ENCODE data around the gene SDR39U1.

Gene SDR39U1

GRCh38 chr14:24439257-24439656 lies 3.3 kb downstream of the SDR39U1 start:
- Histone ChIP-seq H3K27me3 (ENCODE audit: insufficient read depth, low read depth, severe bottlenecking) (no peaks in the 10 kb centered on the region), H3K9me3 (ENCODE audit: severe bottlenecking) (no peaks in the 10 kb centered on the region), H3K4me3 (ENCODE audit: low read depth, low read length) (no peak overlapping the region), H3K36me3 (peaks cover 46% of the 10 kb centered on the region), H3K27ac (peak overlapping the region; percentile 91)
- DNase-seq = no peak
- no peak for TF ChIP-seq CTCF (IDR thresholded peaks at IDR 0.05; ENCODE audit: low read depth, low read length)

GRCh38 chr14:24438223-24439097 lies 4.1 kb downstream of the SDR39U1 start:
- no peak overlapping the region for H3K4me3 ChIP-seq (ENCODE audit: low read depth, low read length)
- no peaks in the 10 kb centered on the region for H3K9me3 ChIP-seq (ENCODE audit: severe bottlenecking)
- H3K27ac ChIP-seq = peak overlapping the region; percentile 91; the same call in 1 of the 2 replicates
- DNase-seq = no peak
- TF ChIP-seq CTCF (IDR thresholded peaks at IDR 0.05; ENCODE audit: low read depth, low read length) = no peak
- H3K27me3 ChIP-seq (ENCODE audit: insufficient read depth, low read depth, severe bottlenecking) = no peaks in the 10 kb centered on the region
- H3K36me3 ChIP-seq = peaks cover 46% of the 10 kb centered on the region

- TF ChIP-seq CTCF (IDR thresholded peaks at IDR 0.05; ENCODE audit: low read depth, low read length) = no peak
- no peak for DNase-seq
- Histone ChIP-seq H3K9me3 (ENCODE audit: severe bottlenecking) (no peaks in the 10 kb centered on the region), H3K27ac (peak overlapping the region; percentile 72), H3K4me3 (ENCODE audit: low read depth, low read length) (no peak overlapping the region), H3K36me3 (peaks cover 49% of the 10 kb centered on the region), H3K27me3 (ENCODE audit: insufficient read depth, low read depth, severe bottlenecking) (no peaks in the 10 kb centered on the region)
These were observed 4.9 kb downstream of the SDR39U1 start for GRCh38 chr14:24437736-24438067.

- Histone ChIP-seq H3K36me3 (peaks cover 54% of the 10 kb centered on the region), H3K9me3 (ENCODE audit: severe bottlenecking) (no peaks in the 10 kb centered on the region), H3K4me3 (ENCODE audit: low read depth, low read length) (peak overlapping the region; percentile 22), H3K27ac (peak overlapping the region; percentile 72), H3K27me3 (ENCODE audit: insufficient read depth, low read depth, severe bottlenecking) (no peaks in the 10 kb centered on the region)
- no peak for TF ChIP-seq CTCF (IDR thresholded peaks at IDR 0.05; ENCODE audit: low read depth, low read length)
- peak; percentile 89 for DNase-seq
These were observed 5.4 kb downstream of the SDR39U1 start for GRCh38 chr14:24437020-24437735.

- H3K36me3 ChIP-seq = peaks cover 55% of the 10 kb centered on the region
These were observed 6.1 kb downstream of the SDR39U1 start for GRCh38 chr14:24436355-24437019.

More at GRCh38 chr14:24436355-24437019, 6.1 kb downstream of the SDR39U1 start:
- peak overlapping the region; percentile 72 for H3K27ac ChIP-seq
- peak; percentile 50 for DNase-seq
- no peaks in the 10 kb centered on the region for H3K27me3 ChIP-seq (ENCODE audit: insufficient read depth, low read depth, severe bottlenecking)
- H3K4me3 ChIP-seq (ENCODE audit: low read depth, low read length) = peak overlapping the region; percentile 22
- TF ChIP-seq CTCF (IDR thresholded peaks at IDR 0.05; ENCODE audit: low read depth, low read length) = peak; percentile 73
- no peaks in the 10 kb centered on the region for H3K9me3 ChIP-seq (ENCODE audit: severe bottlenecking)
